Mesothelial cell of epicardium (in vitro differentiated cells): ENCODE results near the gene IRF2BP2. TPM values are rescaled to one million over a fixed set of nuclear protein-coding genes. Genes with fewer than 3 reads are reported as not detected.
"Not testable (repeated sequence)": the region's sequence is repeated elsewhere in the genome, so short reads cannot be mapped to it uniquely, and the experiment has no call there.

Experiments used
- DNase-seq, 2 experiments: peaks; one replicate each; pipeline ENCODE4 v3.0.0; 2021; ENCODE audit warnings: low spot score in 2 of 2; ENCODE audit not compliant: unreplicated experiment in 2 of 2
- H3K27ac Mint-ChIP-seq: 2 replicates; pipeline ENCODE4 v1.8.0; 2021; ENCODE audit warnings: mixed read lengths
- H3K27me3 Mint-ChIP-seq: 2 replicates; pipeline ENCODE4 v1.8.0; 2021; ENCODE audit warnings: low read depth, mixed read lengths
- H3K36me3 Mint-ChIP-seq: 2 replicates; pipeline ENCODE4 v1.8.0; 2021; ENCODE audit warnings: mixed read lengths
- H3K4me1 Mint-ChIP-seq: 2 replicates; pipeline ENCODE4 v1.8.0; 2021; ENCODE audit warnings: mixed read lengths
- H3K4me3 Mint-ChIP-seq: 2 replicates; pipeline ENCODE4 v1.8.0; 2021; ENCODE audit warnings: mild to moderate bottlenecking, moderate library complexity, mixed read lengths
- H3K9me3 Mint-ChIP-seq: 2 replicates; pipeline ENCODE4 v1.8.0; 2021; ENCODE audit warnings: mixed read lengths
- CTCF ChIP-seq: fragments of 200-600 bp; sonication (generic); IDR thresholded peaks from one replicate; pipeline ENCODE4 v1.5.0; 2021; ENCODE audit warnings: antibody characterized with exemption; ENCODE audit not compliant: unreplicated experiment
- total RNA-seq: library from RNA; stranded (reverse); gene quantifications from 3 replicates; pipeline ENCODE4 v1.2.1, GENCODE V29; 2021

IRF2BP2 gene
- total RNA-seq, 1 donor from 2014 or later = 130 TPM

- H3K4me1 Mint-ChIP-seq = peaks cover 12% of the 10 kb centered on the region
Measured at GRCh38 chr1:234642428-234642827, 32.5 kb upstream of the IRF2BP2 start.

GRCh38 chr1:234639961-234640360 is 30.0 kb upstream of the IRF2BP2 start:
- H3K27ac Mint-ChIP-seq = no peak overlapping the region
- H3K4me1 Mint-ChIP-seq = peaks cover 12% of the 10 kb centered on the region
- TF ChIP-seq CTCF = no peak

More at GRCh38 chr1:234642428-234642827, 32.5 kb upstream of the IRF2BP2 start:
- no peak for TF ChIP-seq CTCF
- Mint-ChIP-seq H3K4me3 (no peak overlapping the region), H3K27me3 (no peaks in the 10 kb centered on the region), H3K36me3 (no peaks in the 10 kb centered on the region), H3K9me3 (peaks cover 10% of the 10 kb centered on the region), H3K27ac (no peak overlapping the region)
- DNase-seq = no peak

GRCh38 chr1:234638832-234639799 is 29.1 kb upstream of the IRF2BP2 start:
- peaks cover 10% of the 10 kb centered on the region for H3K4me1 Mint-ChIP-seq
- H3K36me3 Mint-ChIP-seq = no peaks in the 10 kb centered on the region
- no peak overlapping the region for H3K27ac Mint-ChIP-seq
- no peak for DNase-seq
- no peaks in the 10 kb centered on the region for H3K27me3 Mint-ChIP-seq
- peaks cover 5% of the 10 kb centered on the region for H3K9me3 Mint-ChIP-seq
- TF ChIP-seq CTCF = no peak
- H3K4me3 Mint-ChIP-seq = no peak overlapping the region

More at GRCh38 chr1:234639961-234640360, 30.0 kb upstream of the IRF2BP2 start:
- Mint-ChIP-seq H3K9me3 (peaks cover 5% of the 10 kb centered on the region), H3K36me3 (no peaks in the 10 kb centered on the region), H3K27me3 (no peaks in the 10 kb centered on the region), H3K4me3 (no peak overlapping the region)
- no peak for DNase-seq

- not testable (repeated sequence) for H3K27ac Mint-ChIP-seq, H3K27me3 Mint-ChIP-seq, H3K4me3 Mint-ChIP-seq, H3K9me3 Mint-ChIP-seq, DNase-seq, H3K36me3 Mint-ChIP-seq
- peaks cover 11% of the 10 kb centered on the region for H3K4me1 Mint-ChIP-seq
Measured at GRCh38 chr1:234634922-234635321, 24.9 kb upstream of the IRF2BP2 start.

- no peak overlapping the region for H3K27ac Mint-ChIP-seq
- no peaks in the 10 kb centered on the region for H3K36me3 Mint-ChIP-seq
- H3K27me3 Mint-ChIP-seq = no peaks in the 10 kb centered on the region
- TF ChIP-seq CTCF = no peak
- H3K4me3 Mint-ChIP-seq = no peak overlapping the region
- DNase-seq = no peak
- H3K4me1 Mint-ChIP-seq = peaks cover 11% of the 10 kb centered on the region
- peaks cover 5% of the 10 kb centered on the region for H3K9me3 Mint-ChIP-seq
Measured at GRCh38 chr1:234634387-234634786, 24.4 kb upstream of the IRF2BP2 start.

GRCh38 chr1:234633246-234634003 is 23.4 kb upstream of the IRF2BP2 start:
- DNase-seq = no peak
- Mint-ChIP-seq H3K27ac (no peak overlapping the region), H3K27me3 (no peaks in the 10 kb centered on the region), H3K4me1 (peaks cover 12% of the 10 kb centered on the region), H3K9me3 (no peaks in the 10 kb centered on the region), H3K4me3 (no peak overlapping the region), H3K36me3 (no peaks in the 10 kb centered on the region)
- no peak for TF ChIP-seq CTCF
